Measurements from ENCODE around the gene MYO15A. TPM values are rescaled to one million over a fixed set of nuclear protein-coding genes. Genes with fewer than 3 reads are reported as not detected.

MYO15A gene
- total and polyA plus RNA-seq, 2 experiments from 2014 or later = 1.0 to 2.2 TPM

DNA sequence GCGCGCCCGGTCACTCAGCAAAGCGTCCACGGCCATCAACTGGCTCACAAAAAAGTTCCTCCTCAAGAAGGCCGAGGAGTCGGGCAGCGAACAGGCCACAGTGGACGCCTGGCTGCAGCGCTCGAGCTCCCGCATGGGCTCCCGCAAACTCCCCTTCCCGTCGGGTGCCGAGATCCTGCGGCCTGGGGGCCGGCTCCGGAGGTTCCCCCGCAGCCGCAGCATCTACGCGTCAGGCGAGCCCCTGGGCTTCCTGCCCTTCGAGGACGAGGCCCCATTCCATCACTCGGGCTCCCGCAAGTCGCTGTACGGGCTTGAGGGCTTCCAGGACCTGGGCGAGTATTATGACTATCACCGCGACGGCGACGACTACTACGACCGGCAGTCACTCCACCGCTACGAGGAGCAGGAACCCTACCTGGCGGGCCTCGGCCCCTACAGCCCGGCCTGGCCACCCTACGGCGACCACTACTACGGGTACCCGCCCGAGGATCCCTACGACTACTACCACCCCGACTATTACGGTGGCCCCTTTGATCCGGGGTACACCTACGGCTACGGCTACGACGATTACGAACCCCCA, 10.7 kb downstream of the MYO15A start:
- H3K79me2 ChIP-seq (replicated peaks; ENCODE audit: insufficient read depth) = no peaks in the 10 kb centered on the region
- peaks cover 10% of the 10 kb centered on the region; the same call in 2 of the 3 replicates for H3K9me3 Mint-ChIP-seq
- ATAC-seq = no peak
- no peak overlapping the region for H3K4me3 ChIP-seq
- H3K27ac ChIP-seq (ENCODE audit: low read depth) = no peak overlapping the region
- H3K9me2 ChIP-seq (ENCODE audit: insufficient read depth) = no peaks in the 10 kb centered on the region
- H3K4me3 Mint-ChIP-seq = no peak overlapping the region
- no peak for DNase-seq (ENCODE audit: low spot score)
- TF ChIP-seq JUNB (IDR thresholded peaks at IDR 0.05; ENCODE audit: unreplicated experiment) = no peak
- TF ChIP-seq, protein P1, sequence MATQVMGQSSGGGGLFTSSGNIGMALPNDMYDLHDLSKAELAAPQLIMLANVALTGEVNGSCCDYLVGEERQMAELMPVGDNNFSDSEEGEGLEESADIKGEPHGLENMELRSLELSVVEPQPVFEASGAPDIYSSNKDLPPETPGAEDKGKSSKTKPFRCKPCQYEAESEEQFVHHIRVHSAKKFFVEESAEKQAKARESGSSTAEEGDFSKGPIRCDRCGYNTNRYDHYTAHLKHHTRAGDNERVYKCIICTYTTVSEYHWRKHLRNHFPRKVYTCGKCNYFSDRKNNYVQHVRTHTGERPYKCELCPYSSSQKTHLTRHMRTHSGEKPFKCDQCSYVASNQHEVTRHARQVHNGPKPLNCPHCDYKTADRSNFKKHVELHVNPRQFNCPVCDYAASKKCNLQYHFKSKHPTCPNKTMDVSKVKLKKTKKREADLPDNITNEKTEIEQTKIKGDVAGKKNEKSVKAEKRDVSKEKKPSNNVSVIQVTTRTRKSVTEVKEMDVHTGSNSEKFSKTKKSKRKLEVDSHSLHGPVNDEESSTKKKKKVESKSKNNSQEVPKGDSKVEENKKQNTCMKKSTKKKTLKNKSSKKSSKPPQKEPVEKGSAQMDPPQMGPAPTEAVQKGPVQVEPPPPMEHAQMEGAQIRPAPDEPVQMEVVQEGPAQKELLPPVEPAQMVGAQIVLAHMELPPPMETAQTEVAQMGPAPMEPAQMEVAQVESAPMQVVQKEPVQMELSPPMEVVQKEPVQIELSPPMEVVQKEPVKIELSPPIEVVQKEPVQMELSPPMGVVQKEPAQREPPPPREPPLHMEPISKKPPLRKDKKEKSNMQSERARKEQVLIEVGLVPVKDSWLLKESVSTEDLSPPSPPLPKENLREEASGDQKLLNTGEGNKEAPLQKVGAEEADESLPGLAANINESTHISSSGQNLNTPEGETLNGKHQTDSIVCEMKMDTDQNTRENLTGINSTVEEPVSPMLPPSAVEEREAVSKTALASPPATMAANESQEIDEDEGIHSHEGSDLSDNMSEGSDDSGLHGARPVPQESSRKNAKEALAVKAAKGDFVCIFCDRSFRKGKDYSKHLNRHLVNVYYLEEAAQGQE (IDR thresholded peaks at IDR 0.05; ENCODE audit: unreplicated experiment) = no peak
- TF ChIP-seq CREB1 (CRISPR knock-in tag; IDR thresholded peaks at IDR 0.05; ENCODE audit: low read depth) = no peak
- no peak for TF ChIP-seq EZH2 (IDR thresholded peaks at IDR 0.05; ENCODE audit: low read depth, unreplicated experiment)
- TF ChIP-seq, protein P2, sequence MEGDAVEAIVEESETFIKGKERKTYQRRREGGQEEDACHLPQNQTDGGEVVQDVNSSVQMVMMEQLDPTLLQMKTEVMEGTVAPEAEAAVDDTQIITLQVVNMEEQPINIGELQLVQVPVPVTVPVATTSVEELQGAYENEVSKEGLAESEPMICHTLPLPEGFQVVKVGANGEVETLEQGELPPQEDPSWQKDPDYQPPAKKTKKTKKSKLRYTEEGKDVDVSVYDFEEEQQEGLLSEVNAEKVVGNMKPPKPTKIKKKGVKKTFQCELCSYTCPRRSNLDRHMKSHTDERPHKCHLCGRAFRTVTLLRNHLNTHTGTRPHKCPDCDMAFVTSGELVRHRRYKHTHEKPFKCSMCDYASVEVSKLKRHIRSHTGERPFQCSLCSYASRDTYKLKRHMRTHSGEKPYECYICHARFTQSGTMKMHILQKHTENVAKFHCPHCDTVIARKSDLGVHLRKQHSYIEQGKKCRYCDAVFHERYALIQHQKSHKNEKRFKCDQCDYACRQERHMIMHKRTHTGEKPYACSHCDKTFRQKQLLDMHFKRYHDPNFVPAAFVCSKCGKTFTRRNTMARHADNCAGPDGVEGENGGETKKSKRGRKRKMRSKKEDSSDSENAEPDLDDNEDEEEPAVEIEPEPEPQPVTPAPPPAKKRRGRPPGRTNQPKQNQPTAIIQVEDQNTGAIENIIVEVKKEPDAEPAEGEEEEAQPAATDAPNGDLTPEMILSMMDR (conservative IDR thresholded peaks at IDR 0.05; ENCODE audit: low read depth in 2 of 2) = no peak
- TF ChIP-seq EZH2phosphoT487 (IDR thresholded peaks at IDR 0.05; ENCODE audit: unreplicated experiment) = no peak
- TF ChIP-seq, protein P3, sequence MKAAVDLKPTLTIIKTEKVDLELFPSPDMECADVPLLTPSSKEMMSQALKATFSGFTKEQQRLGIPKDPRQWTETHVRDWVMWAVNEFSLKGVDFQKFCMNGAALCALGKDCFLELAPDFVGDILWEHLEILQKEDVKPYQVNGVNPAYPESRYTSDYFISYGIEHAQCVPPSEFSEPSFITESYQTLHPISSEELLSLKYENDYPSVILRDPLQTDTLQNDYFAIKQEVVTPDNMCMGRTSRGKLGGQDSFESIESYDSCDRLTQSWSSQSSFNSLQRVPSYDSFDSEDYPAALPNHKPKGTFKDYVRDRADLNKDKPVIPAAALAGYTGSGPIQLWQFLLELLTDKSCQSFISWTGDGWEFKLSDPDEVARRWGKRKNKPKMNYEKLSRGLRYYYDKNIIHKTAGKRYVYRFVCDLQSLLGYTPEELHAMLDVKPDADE (IDR thresholded peaks at IDR 0.05) = no peak
- no peak for TF ChIP-seq NANOG (IDR thresholded peaks at IDR 0.05; ENCODE audit: borderline replicate concordance)
- no peak for TF ChIP-seq ZNF331 (CRISPR knock-in tag; IDR thresholded peaks at IDR 0.05; ENCODE audit: low read depth)
- TF ChIP-seq, protein P4, sequence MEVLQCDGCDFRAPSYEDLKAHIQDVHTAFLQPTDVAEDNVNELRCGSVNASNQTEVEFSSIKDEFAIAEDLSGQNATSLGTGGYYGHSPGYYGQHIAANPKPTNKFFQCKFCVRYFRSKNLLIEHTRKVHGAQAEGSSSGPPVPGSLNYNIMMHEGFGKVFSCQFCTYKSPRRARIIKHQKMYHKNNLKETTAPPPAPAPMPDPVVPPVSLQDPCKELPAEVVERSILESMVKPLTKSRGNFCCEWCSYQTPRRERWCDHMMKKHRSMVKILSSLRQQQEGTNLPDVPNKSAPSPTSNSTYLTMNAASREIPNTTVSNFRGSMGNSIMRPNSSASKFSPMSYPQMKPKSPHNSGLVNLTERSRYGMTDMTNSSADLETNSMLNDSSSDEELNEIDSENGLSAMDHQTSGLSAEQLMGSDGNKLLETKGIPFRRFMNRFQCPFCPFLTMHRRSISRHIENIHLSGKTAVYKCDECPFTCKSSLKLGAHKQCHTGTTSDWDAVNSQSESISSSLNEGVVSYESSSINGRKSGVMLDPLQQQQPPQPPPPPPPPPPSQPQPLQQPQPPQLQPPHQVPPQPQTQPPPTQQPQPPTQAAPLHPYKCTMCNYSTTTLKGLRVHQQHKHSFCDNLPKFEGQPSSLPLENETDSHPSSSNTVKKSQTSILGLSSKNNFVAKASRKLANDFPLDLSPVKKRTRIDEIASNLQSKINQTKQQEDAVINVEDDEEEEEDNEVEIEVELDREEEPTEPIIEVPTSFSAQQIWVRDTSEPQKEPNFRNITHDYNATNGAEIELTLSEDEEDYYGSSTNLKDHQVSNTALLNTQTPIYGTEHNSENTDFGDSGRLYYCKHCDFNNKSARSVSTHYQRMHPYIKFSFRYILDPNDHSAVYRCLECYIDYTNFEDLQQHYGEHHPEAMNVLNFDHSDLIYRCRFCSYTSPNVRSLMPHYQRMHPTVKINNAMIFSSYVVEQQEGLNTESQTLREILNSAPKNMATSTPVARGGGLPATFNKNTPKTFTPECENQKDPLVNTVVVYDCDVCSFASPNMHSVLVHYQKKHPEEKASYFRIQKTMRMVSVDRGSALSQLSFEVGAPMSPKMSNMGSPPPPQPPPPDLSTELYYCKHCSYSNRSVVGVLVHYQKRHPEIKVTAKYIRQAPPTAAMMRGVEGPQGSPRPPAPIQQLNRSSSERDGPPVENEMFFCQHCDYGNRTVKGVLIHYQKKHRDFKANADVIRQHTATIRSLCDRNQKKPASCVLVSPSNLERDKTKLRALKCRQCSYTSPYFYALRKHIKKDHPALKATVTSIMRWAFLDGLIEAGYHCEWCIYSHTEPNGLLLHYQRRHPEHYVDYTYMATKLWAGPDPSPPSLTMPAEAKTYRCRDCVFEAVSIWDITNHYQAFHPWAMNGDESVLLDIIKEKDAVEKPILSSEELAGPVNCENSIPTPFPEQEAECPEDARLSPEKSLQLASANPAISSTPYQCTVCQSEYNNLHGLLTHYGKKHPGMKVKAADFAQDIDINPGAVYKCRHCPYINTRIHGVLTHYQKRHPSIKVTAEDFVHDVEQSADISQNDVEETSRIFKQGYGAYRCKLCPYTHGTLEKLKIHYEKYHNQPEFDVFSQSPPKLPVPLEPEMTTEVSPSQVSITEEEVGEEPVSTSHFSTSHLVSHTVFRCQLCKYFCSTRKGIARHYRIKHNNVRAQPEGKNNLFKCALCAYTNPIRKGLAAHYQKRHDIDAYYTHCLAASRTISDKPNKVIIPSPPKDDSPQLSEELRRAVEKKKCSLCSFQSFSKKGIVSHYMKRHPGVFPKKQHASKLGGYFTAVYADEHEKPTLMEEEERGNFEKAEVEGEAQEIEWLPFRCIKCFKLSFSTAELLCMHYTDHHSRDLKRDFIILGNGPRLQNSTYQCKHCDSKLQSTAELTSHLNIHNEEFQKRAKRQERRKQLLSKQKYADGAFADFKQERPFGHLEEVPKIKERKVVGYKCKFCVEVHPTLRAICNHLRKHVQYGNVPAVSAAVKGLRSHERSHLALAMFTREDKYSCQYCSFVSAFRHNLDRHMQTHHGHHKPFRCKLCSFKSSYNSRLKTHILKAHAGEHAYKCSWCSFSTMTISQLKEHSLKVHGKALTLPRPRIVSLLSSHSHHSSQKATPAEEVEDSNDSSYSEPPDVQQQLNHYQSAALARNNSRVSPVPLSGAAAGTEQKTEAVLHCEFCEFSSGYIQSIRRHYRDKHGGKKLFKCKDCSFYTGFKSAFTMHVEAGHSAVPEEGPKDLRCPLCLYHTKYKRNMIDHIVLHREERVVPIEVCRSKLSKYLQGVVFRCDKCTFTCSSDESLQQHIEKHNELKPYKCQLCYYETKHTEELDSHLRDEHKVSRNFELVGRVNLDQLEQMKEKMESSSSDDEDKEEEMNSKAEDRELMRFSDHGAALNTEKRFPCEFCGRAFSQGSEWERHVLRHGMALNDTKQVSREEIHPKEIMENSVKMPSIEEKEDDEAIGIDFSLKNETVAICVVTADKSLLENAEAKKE (CRISPR knock-in tag; IDR thresholded peaks at IDR 0.05) = no peak
- no peak for TF ChIP-seq ZNF114 (CRISPR knock-in tag; IDR thresholded peaks at IDR 0.05)
- no peak for TF ChIP-seq STAT1 (IDR thresholded peaks at IDR 0.05; ENCODE audit: unreplicated experiment)
- no peak for TF ChIP-seq POLR2AphosphoS5 (IDR thresholded peaks at IDR 0.05; ENCODE audit: low read depth)
- H3K4me1 ChIP-seq (ENCODE audit: insufficient read depth) = no peaks in the 10 kb centered on the region
- H3K36me3 Mint-ChIP-seq (ENCODE audit: low read depth) = no peaks in the 10 kb centered on the region
- H3K4me1 Mint-ChIP-seq = no peaks in the 10 kb centered on the region; the same call in 2 of the 3 replicates
- H4K20me1 ChIP-seq (replicated peaks; ENCODE audit: insufficient read depth) = no peaks in the 10 kb centered on the region
- H3K27ac Mint-ChIP-seq = no peak overlapping the region
- no peaks in the 10 kb centered on the region for H3F3A ChIP-seq (replicated peaks; ENCODE audit: low read depth)
- no peaks in the 10 kb centered on the region for H3K36me3 ChIP-seq (ENCODE audit: insufficient read depth)
- peaks cover 4% of the 10 kb centered on the region for H3K27me3 Mint-ChIP-seq (ENCODE audit: insufficient read depth, low read depth, poor library complexity)
- H2AFZ ChIP-seq = no peak overlapping the region
- no peak overlapping the region for H3K4me2 ChIP-seq
- no peaks in the 10 kb centered on the region for H3K27me3 ChIP-seq (ENCODE audit: insufficient read depth)

Data from GM23338 (cell line).